ENCODE data around the gene NHLRC2.

Gene NHLRC2

DNA sequence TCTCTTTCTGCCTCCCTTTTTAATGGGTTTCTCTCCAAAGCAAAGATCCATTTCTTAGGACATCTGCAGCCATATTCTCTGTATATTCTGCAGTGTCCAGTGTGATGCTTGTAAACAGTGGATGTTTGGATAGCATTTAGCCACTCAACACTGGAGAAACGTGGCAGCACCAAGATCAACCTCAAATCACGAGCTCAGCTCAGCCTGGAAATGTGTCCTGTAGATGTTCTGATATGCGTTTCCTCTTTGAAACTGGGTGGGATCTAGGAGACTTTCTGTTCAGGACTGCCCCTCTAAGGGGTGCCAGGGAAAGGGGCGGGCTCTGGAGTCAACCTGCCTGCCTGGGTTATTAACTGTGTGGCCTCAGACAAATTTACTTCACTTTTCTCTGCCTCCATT, 91.2 kb downstream of the NHLRC2 start:
- POLR2A ChIA-PET: no interaction called here
- no peak overlapping the region for H3K4me3 ChIP-seq (ENCODE audit: low read depth, low read length)
- DNase-seq (ENCODE audit: low read depth, low spot score): no peak
- TF ChIP-seq, protein P1, sequence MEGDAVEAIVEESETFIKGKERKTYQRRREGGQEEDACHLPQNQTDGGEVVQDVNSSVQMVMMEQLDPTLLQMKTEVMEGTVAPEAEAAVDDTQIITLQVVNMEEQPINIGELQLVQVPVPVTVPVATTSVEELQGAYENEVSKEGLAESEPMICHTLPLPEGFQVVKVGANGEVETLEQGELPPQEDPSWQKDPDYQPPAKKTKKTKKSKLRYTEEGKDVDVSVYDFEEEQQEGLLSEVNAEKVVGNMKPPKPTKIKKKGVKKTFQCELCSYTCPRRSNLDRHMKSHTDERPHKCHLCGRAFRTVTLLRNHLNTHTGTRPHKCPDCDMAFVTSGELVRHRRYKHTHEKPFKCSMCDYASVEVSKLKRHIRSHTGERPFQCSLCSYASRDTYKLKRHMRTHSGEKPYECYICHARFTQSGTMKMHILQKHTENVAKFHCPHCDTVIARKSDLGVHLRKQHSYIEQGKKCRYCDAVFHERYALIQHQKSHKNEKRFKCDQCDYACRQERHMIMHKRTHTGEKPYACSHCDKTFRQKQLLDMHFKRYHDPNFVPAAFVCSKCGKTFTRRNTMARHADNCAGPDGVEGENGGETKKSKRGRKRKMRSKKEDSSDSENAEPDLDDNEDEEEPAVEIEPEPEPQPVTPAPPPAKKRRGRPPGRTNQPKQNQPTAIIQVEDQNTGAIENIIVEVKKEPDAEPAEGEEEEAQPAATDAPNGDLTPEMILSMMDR (IDR thresholded peaks at IDR 0.05; ENCODE audit: insufficient read depth, low read length, missing control alignments): no peak
- CTCF ChIA-PET: interaction anchor here (1.0 kb wide), 1 partner anchor 28 kb away, joined by 3 read pairs; no protein-coding TSS in a partner anchor

DNA sequence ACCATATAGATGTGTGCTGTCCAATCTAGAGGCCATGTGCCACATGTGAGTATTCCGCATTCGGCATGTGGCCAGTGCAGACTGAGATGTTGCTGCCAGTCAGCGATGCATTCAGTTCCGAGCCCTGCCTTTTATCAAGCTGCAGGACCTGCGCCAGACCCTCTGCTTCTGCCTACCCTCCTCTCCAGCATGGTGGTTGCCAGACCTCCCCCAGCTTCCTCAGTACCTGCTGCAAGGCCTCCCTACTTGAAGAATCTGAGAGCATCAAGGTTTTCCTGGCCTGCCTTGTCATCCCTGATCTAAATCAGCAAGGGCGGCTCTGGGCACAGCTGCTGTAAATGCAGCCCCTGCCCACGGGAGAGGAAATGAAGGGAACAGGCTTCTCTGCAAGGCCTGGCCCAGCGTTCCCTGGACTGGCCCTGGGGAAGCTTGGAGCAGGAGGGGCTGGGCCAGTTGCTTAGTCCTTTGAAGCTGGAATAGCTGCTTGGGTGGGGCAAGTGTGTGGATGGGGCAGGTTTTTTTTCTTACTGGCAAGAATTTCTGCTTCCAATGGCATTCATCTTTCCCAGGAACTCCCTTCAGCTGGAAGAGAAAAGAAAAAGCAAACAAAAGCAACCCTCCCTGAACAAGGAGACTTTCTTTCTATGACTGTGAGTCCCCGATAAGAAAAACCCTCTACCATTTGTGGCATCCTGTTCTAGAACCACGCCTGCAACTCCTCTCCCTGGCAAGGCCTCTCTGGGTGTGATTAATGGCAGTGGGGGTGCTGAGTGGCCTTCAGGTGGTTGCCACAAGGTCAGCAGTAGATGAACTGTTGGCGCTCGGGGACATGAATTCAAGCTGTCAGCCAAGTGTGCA, 93.0 kb downstream of the NHLRC2 start:
- H3K4me3 ChIP-seq (ENCODE audit: low read depth, low read length): no peak overlapping the region
- TF ChIP-seq, protein P1 (IDR thresholded peaks at IDR 0.05; ENCODE audit: insufficient read depth, low read length, missing control alignments): no peak
- CTCF ChIA-PET: no interaction called here
- POLR2A ChIA-PET: no interaction called here
- no peak for DNase-seq (ENCODE audit: low read depth, low spot score)

DNA sequence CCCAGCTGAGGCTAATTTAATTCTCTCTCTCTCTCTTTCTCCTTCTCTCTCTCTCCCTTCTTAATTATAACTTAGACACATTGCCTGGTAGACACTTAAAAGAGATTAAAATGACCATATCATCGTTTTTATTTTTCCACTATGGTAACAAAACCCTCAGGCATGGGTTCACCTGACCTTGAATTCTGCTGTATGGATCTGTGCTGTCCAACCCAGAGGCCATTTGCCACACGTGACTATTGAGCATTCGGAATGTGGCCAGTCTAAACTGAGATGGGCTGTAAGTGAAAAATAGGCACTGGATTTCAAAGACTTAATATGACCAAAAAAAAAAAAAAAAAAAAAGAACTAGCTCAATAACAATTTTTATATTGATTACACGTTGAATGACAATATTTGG, 93.6 kb downstream of the NHLRC2 start:
- no peak overlapping the region for H3K4me3 ChIP-seq (ENCODE audit: low read depth, low read length)
- POLR2A ChIA-PET: no interaction called here
- CTCF ChIA-PET: no interaction called here
- TF ChIP-seq, protein P1 (IDR thresholded peaks at IDR 0.05; ENCODE audit: insufficient read depth, low read length, missing control alignments): no peak
- no peak for DNase-seq (ENCODE audit: low read depth, low spot score)

GRCh38 chr10:113950268-113950667, 95.8 kb downstream of the NHLRC2 start:
- TF ChIP-seq, protein P1 (IDR thresholded peaks at IDR 0.05; ENCODE audit: insufficient read depth, low read length, missing control alignments): no peak
- ChIA-PET POLR2A (no interaction called here), CTCF (no interaction called here)
- no peak for DNase-seq (ENCODE audit: low read depth, low spot score)
- H3K4me3 ChIP-seq (ENCODE audit: low read depth, low read length): no peak overlapping the region

DNA sequence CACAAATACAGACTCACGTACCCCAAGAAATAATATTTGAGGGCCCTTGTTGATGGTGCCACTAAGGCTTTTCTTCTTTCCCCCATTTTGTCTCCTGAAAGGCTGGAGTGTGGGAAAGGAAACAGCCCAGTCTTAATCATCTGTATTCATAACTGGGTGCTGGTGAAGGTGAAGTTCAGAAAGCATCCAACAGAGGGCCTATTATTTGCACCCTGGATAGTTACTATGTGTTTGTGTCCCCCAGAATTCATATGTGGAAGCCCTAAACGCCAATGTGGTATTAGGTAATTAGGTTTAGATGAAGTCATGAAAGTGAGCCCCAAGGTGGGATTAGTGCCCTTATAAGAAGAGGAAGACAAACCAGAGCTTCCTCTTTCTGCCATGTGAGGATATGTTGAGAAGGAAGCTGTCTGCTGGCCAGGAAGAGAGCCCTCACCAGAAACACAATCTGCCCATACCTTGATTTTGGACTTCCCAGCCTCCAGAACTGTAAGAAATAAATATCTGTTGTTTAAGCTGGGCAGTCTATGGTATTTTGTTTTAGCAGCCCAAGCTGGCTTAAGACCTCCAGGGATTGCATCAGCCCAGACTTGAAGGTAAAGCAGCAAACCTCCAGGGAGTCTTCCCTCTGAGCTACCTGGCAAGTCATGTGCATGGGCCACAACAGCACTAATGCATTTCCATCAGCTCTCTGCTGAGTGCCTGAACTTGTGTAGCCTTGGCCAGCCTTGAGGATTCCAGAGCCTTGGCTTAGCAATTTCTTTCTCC, 99.2 kb downstream of the NHLRC2 start:
- TF ChIP-seq, protein P1 (IDR thresholded peaks at IDR 0.05; ENCODE audit: insufficient read depth, low read length, missing control alignments): no peak
- no peak overlapping the region for H3K4me3 ChIP-seq (ENCODE audit: low read depth, low read length)
- DNase-seq (ENCODE audit: low read depth, low spot score): no peak
- ChIA-PET CTCF (no interaction called here), POLR2A (no interaction called here)

- POLR2A ChIA-PET: no interaction called here
- CTCF ChIA-PET: no interaction called here
- H3K4me3 ChIP-seq (ENCODE audit: low read depth, low read length): no peak overlapping the region
- TF ChIP-seq, protein P1 (IDR thresholded peaks at IDR 0.05; ENCODE audit: insufficient read depth, low read length, missing control alignments): no peak
- DNase-seq (ENCODE audit: low read depth, low spot score): no peak
Measured at GRCh38 chr10:113954409-113954808, 99.9 kb downstream of the NHLRC2 start.

All from AG04449 (cell line).